ENCODE measurements around the gene CBX6.

CBX6 gene

GRCh38 chr22:38828616-38829205, 43.3 kb downstream of the CBX6 start:
- H3K4me3 ChIP-seq (ENCODE audit: severe bottlenecking): no peak overlapping the region
- DNase-seq (ENCODE audit: low spot score): no peak
- H3K9me3 ChIP-seq (ENCODE audit: severe bottlenecking): no peaks in the 10 kb centered on the region
- H3K27me3 ChIP-seq (ENCODE audit: insufficient read depth, poor library complexity, severe bottlenecking): no peaks in the 10 kb centered on the region
- no peaks in the 10 kb centered on the region for H3K4me1 ChIP-seq (ENCODE audit: insufficient read depth, poor library complexity, severe bottlenecking)
- no peak for ATAC-seq (ENCODE audit: low read depth)
- no peak overlapping the region for H3K27ac ChIP-seq (ENCODE audit: poor library complexity, severe bottlenecking)
- H3K36me3 ChIP-seq (ENCODE audit: low read depth): no peaks in the 10 kb centered on the region
- TF ChIP-seq CTCF (IDR thresholded peaks at IDR 0.05; ENCODE audit: poor library complexity, severe bottlenecking): no peak

- no peak for DNase-seq (ENCODE audit: low spot score)
- no peak overlapping the region for H3K4me3 ChIP-seq (ENCODE audit: severe bottlenecking)
- no peaks in the 10 kb centered on the region for H3K36me3 ChIP-seq (ENCODE audit: low read depth)
- H3K9me3 ChIP-seq (ENCODE audit: severe bottlenecking): no peaks in the 10 kb centered on the region
- no peaks in the 10 kb centered on the region for H3K4me1 ChIP-seq (ENCODE audit: insufficient read depth, poor library complexity, severe bottlenecking)
- TF ChIP-seq CTCF (IDR thresholded peaks at IDR 0.05; ENCODE audit: poor library complexity, severe bottlenecking): no peak
- ATAC-seq (ENCODE audit: low read depth): no peak
- H3K27ac ChIP-seq (ENCODE audit: poor library complexity, severe bottlenecking): no peak overlapping the region
- no peaks in the 10 kb centered on the region for H3K27me3 ChIP-seq (ENCODE audit: insufficient read depth, poor library complexity, severe bottlenecking)
Measured at GRCh38 chr22:38828191-38828590, 43.8 kb downstream of the CBX6 start.

GRCh38 chr22:38827510-38827909, 44.5 kb downstream of the CBX6 start:
- no peak for ATAC-seq (ENCODE audit: low read depth)

GRCh38 chr22:38826801-38827200, 45.2 kb downstream of the CBX6 start:
- Histone ChIP-seq H3K27me3 (ENCODE audit: insufficient read depth, poor library complexity, severe bottlenecking) (no peaks in the 10 kb centered on the region), H3K4me1 (ENCODE audit: insufficient read depth, poor library complexity, severe bottlenecking) (no peaks in the 10 kb centered on the region), H3K36me3 (ENCODE audit: low read depth) (no peaks in the 10 kb centered on the region), H3K9me3 (ENCODE audit: severe bottlenecking) (no peaks in the 10 kb centered on the region), H3K4me3 (ENCODE audit: severe bottlenecking) (no peak overlapping the region), H3K27ac (ENCODE audit: poor library complexity, severe bottlenecking) (no peak overlapping the region)
- no peak for TF ChIP-seq CTCF (IDR thresholded peaks at IDR 0.05; ENCODE audit: poor library complexity, severe bottlenecking)
- DNase-seq (ENCODE audit: low spot score) (no peak), ATAC-seq (ENCODE audit: low read depth) (no peak)

More at GRCh38 chr22:38827510-38827909, 44.5 kb downstream of the CBX6 start:
- Histone ChIP-seq H3K9me3 (ENCODE audit: severe bottlenecking) (no peaks in the 10 kb centered on the region), H3K27ac (ENCODE audit: poor library complexity, severe bottlenecking) (no peak overlapping the region), H3K27me3 (ENCODE audit: insufficient read depth, poor library complexity, severe bottlenecking) (no peaks in the 10 kb centered on the region), H3K4me1 (ENCODE audit: insufficient read depth, poor library complexity, severe bottlenecking) (no peaks in the 10 kb centered on the region), H3K4me3 (ENCODE audit: severe bottlenecking) (no peak overlapping the region), H3K36me3 (ENCODE audit: low read depth) (no peaks in the 10 kb centered on the region)
- DNase-seq (ENCODE audit: low spot score): no peak
- TF ChIP-seq CTCF (IDR thresholded peaks at IDR 0.05; ENCODE audit: poor library complexity, severe bottlenecking): no peak

- no peak for TF ChIP-seq CTCF (IDR thresholded peaks at IDR 0.05; ENCODE audit: poor library complexity, severe bottlenecking)
- no peaks in the 10 kb centered on the region for H3K36me3 ChIP-seq (ENCODE audit: low read depth)
- no peak for DNase-seq (ENCODE audit: low spot score)
- no peaks in the 10 kb centered on the region for H3K9me3 ChIP-seq (ENCODE audit: severe bottlenecking)
- H3K4me1 ChIP-seq (ENCODE audit: insufficient read depth, poor library complexity, severe bottlenecking): no peaks in the 10 kb centered on the region
- H3K27ac ChIP-seq (ENCODE audit: poor library complexity, severe bottlenecking): no peak overlapping the region
- no peaks in the 10 kb centered on the region for H3K27me3 ChIP-seq (ENCODE audit: insufficient read depth, poor library complexity, severe bottlenecking)
- H3K4me3 ChIP-seq (ENCODE audit: severe bottlenecking): no peak overlapping the region
- ATAC-seq (ENCODE audit: low read depth): no peak
Measured at GRCh38 chr22:38826386-38826785, 45.6 kb downstream of the CBX6 start.
